Neural cell (in vitro differentiated cells): Measurements from ENCODE around the gene DHX29. TPM values are rescaled to one million over a fixed set of nuclear protein-coding genes. Genes with fewer than 3 reads are reported as not detected.

Experiments used
- H2AFZ ChIP-seq: fragments of 200-600, 300-800 bp; sonication (generic), shearing (Covaris generic); 2 replicates; pipeline ENCODE4 v1.6.0; 2014; ENCODE audit warnings: low read depth, mild to moderate bottlenecking, antibody characterized with exemption, low read length, moderate library complexity
- H3F3A ChIP-seq: fragments of 200-600 bp; shearing (Covaris generic); 2 replicates; pipeline ENCODE4 v1.6.1; 2016; ENCODE audit warnings: mild to moderate bottlenecking, moderate library complexity, mixed read lengths, antibody characterized with exemption, low read length; ENCODE audit not compliant: insufficient read depth, poor library complexity, severe bottlenecking
- H3K27ac ChIP-seq: fragments of 200-600, 300-800 bp; sonication (generic), shearing (Covaris generic); 2 replicates; pipeline ENCODE4 v1.5.1; 2014; ENCODE audit warnings: mild to moderate bottlenecking, low read length, moderate library complexity
- H3K27me3 ChIP-seq: fragments of 300-800, 200-600 bp; sonication (generic), shearing (Covaris generic); 2 replicates; pipeline ENCODE4 v1.6.0; 2014; ENCODE audit warnings: mild to moderate bottlenecking, low read depth, low read length, moderate library complexity; ENCODE audit not compliant: insufficient read depth
- H3K36me3 ChIP-seq: fragments of 300-800, 200-600 bp; sonication (generic), shearing (Covaris generic); 2 replicates; pipeline ENCODE4 v1.5.1; 2014; ENCODE audit warnings: mild to moderate bottlenecking, antibody characterized with exemption, low read length, moderate library complexity; ENCODE audit not compliant: insufficient read depth
- H3K4me2 ChIP-seq: fragments of 300-800, 200-600 bp; sonication (generic), shearing (Covaris generic); 2 replicates; pipeline ENCODE4 v1.6.0; 2014; ENCODE audit warnings: mild to moderate bottlenecking, low read length
- H3K4me3 ChIP-seq: fragments of 300-800, 200-600 bp; sonication (generic), shearing (Covaris generic); 2 replicates; pipeline ENCODE4 v1.5.1; 2014; ENCODE audit warnings: mild to moderate bottlenecking, low read length, moderate library complexity
- H3K79me2 ChIP-seq: fragments of 200-600 bp; shearing (Covaris generic); replicated peaks from 2 replicates; pipeline ENCODE4 v1.6.0; 2014; ENCODE audit warnings: mild to moderate bottlenecking, low read length, moderate library complexity; ENCODE audit not compliant: insufficient read depth
- H3K9ac ChIP-seq: fragments of 300-800, 200-600 bp; sonication (generic), shearing (Covaris generic); 2 replicates; pipeline ENCODE4 v1.6.1; 2016; ENCODE audit warnings: mild to moderate bottlenecking, low read length, mixed read lengths
- H3K9me2 ChIP-seq: fragments of 200-600 bp; shearing (Covaris generic); 2 replicates; pipeline ENCODE4 v1.6.1; 2016; ENCODE audit warnings: mild to moderate bottlenecking, low read length, mixed read lengths; ENCODE audit not compliant: insufficient read depth
- H3K9me3 ChIP-seq: fragments of 200-600, 300-800 bp; sonication (generic), shearing (Covaris generic); 2 replicates; pipeline ENCODE4 v1.6.1; 2016; ENCODE audit warnings: mild to moderate bottlenecking, mixed run types, low read length, moderate library complexity, mixed read lengths
- H4K20me1 ChIP-seq: fragments of 200-600 bp; shearing (Covaris generic); 2 replicates; pipeline ENCODE4 v1.6.1; 2016; ENCODE audit warnings: mild to moderate bottlenecking, mixed run types; ENCODE audit not compliant: insufficient read depth
- CTCF ChIP-seq: fragments of 450-650 bp; IDR thresholded peaks from 2 replicates; pipeline ENCODE4 v1.5.1; 2014; ENCODE audit warnings: antibody characterized with exemption, mild to moderate bottlenecking, moderate library complexity; ENCODE audit not compliant: poor library complexity, severe bottlenecking
- EP300 ChIP-seq: fragments of 450-650 bp; conservative IDR thresholded peaks from 2 replicates; pipeline ENCODE4 v1.6.1; 2014; ENCODE audit warnings: antibody characterized with exemption, mild to moderate bottlenecking, moderate library complexity; ENCODE audit not compliant: poor library complexity, severe bottlenecking
- EZH2 ChIP-seq: fragments of 200-600, 300-800 bp; shearing (Covaris generic), sonication (generic); IDR thresholded peaks from 2 replicates; pipeline ENCODE4 v1.6.1; 2014; ENCODE audit warnings: antibody characterized with exemption, low read length, borderline replicate concordance, mild to moderate bottlenecking; ENCODE audit not compliant: insufficient read depth, poor library complexity, severe bottlenecking
- MXI1 ChIP-seq: fragments of 450-650 bp; conservative IDR thresholded peaks from 2 replicates; pipeline ENCODE4 v1.6.1; 2014; ENCODE audit warnings: antibody characterized with exemption, mild to moderate bottlenecking; ENCODE audit not compliant: poor library complexity, severe bottlenecking
- RAD21 ChIP-seq: fragments of 450-650 bp; conservative IDR thresholded peaks from 2 replicates; pipeline ENCODE4 v1.6.1; 2014; ENCODE audit warnings: antibody characterized with exemption, mild to moderate bottlenecking, moderate library complexity
- REST ChIP-seq: IDR thresholded peaks from 2 replicates; pipeline ENCODE4 v1.6.1; 2012; ENCODE audit warnings: borderline replicate concordance
- TAF1 ChIP-seq: IDR thresholded peaks from 2 replicates; pipeline ENCODE4 v1.6.1; 2012; ENCODE audit warnings: low read depth
- polyA plus RNA-seq: library from polyadenylated mRNA; depleted of rRNA; stranded (reverse); fragments of >200 nt; gene quantifications from 2 replicates; pipeline ENCODE4 v1.2.3, GENCODE V29; 2014

DHX29 gene
- polyA plus RNA-seq, 1 donor from 2014 or later: 48.1 TPM

- Histone ChIP-seq H3K4me2 (no peak overlapping the region), H3K27me3 (no peaks in the 10 kb centered on the region), H3K4me3 (no peak overlapping the region), H3K36me3 (no peaks in the 10 kb centered on the region), H2AFZ (no peak overlapping the region), H4K20me1 (no peaks in the 10 kb centered on the region), H3K9ac (no peak overlapping the region), H3K9me3 (no peaks in the 10 kb centered on the region), H3K79me2 (peaks cover 62% of the 10 kb centered on the region), H3F3A (peaks cover 5% of the 10 kb centered on the region), H3K27ac (no peak overlapping the region), H3K9me2 (no peaks in the 10 kb centered on the region)
- no peak for TF ChIP-seq EP300
- no peak for TF ChIP-seq EZH2
- no peak for TF ChIP-seq RAD21
- TF ChIP-seq REST: no peak
- TF ChIP-seq CTCF: no peak
- TF ChIP-seq MXI1: no peak
- TF ChIP-seq TAF1: no peak
Measured at GRCh38 chr5:55316289-55316688, 8.8 kb upstream of the DHX29 start.

GRCh38 chr5:55313870-55314617 lies 6.5 kb upstream of the DHX29 start:
- Histone ChIP-seq H3K4me2 (no peak overlapping the region), H2AFZ (no peak overlapping the region), H3K9ac (no peak overlapping the region), H4K20me1 (no peaks in the 10 kb centered on the region), H3K4me3 (no peak overlapping the region), H3K36me3 (no peaks in the 10 kb centered on the region), H3K27me3 (no peaks in the 10 kb centered on the region), H3K27ac (no peak overlapping the region), H3K9me3 (no peaks in the 10 kb centered on the region), H3K9me2 (no peaks in the 10 kb centered on the region), H3K79me2 (peaks cover 76% of the 10 kb centered on the region), H3F3A (peaks cover 2% of the 10 kb centered on the region)
- TF ChIP-seq TAF1 (no peak), CTCF (no peak)
